Aorta (tissue), 5 donors: ENCODE results near the gene AKAP3. TPM values are rescaled to one million over a fixed set of nuclear protein-coding genes. Genes with fewer than 3 reads are reported as not detected.

Experiments
- ATAC-seq: fragments of 200-7000 bp; cut with Tn5 transposase; one replicate; pipeline ENCODE4 v1.9.1; 2022; ENCODE audit warnings: moderate library complexity; ENCODE audit not compliant: low FRiP score
- DNase-seq, 2 donors: peaks; one replicate each; pipeline ENCODE4 v3.0.0-alpha.2; 2020
- H3K27ac ChIP-seq, 2 donors: one replicate each; pipeline ENCODE4 v1.5.1; 2013; ENCODE audit warnings: low read length in 2 of 2, mild to moderate bottlenecking in 2 of 2, moderate library complexity in 2 of 2, control low read depth in 1 of 2, inconsistent platforms in 1 of 2, low read depth in 1 of 2
- H3K27me3 ChIP-seq, 2 donors: one replicate each; pipeline ENCODE4 v1.6.1; 2013; ENCODE audit warnings: control low read depth in 1 of 2, low read length in 1 of 2, mild to moderate bottlenecking in 1 of 2, moderate library complexity in 1 of 2; ENCODE audit not compliant: insufficient read depth in 2 of 2, control insufficient read depth in 1 of 2
- H3K36me3 ChIP-seq, 2 donors: one replicate each; pipeline ENCODE4 v1.6.1; 2013; ENCODE audit warnings: control low read depth in 1 of 2, low read length in 1 of 2, mild to moderate bottlenecking in 1 of 2; ENCODE audit not compliant: insufficient read depth in 2 of 2, control insufficient read depth in 1 of 2
- H3K4me1 ChIP-seq, 2 donors: one replicate each; pipeline ENCODE4 v1.6.1; 2013; ENCODE audit warnings: low read length in 2 of 2, control low read depth in 1 of 2, mild to moderate bottlenecking in 1 of 2, moderate library complexity in 1 of 2; ENCODE audit not compliant: insufficient read depth in 2 of 2, control insufficient read depth in 1 of 2
- H3K4me3 ChIP-seq, 2 donors: one replicate each; pipeline ENCODE4 v1.5.1; 2013; ENCODE audit warnings: low read length in 2 of 2, control low read depth in 1 of 2, mild to moderate bottlenecking in 1 of 2
- H3K9me3 ChIP-seq: one replicate; pipeline ENCODE4 v1.6.1; 2013; ENCODE audit warnings: mild to moderate bottlenecking, low read length; ENCODE audit not compliant: control insufficient read depth
- WGBS, 2 donors: extraction: QIAGEN DNeasy Blood & Tissue Kit; methylation state at CpG; one replicate each; pipeline ENCODE4 v1.1.7; 2013; 5-methylcytosine and 5-hydroxymethylcytosine counted together
- intact Hi-C, 2 donors: fragments of 100-400 bp; cut with DNase I; formaldehyde crosslinking; loops; one replicate each; pipeline versions ENCODE4 v1.14.2 to v1.15.0; 2022
- polyA plus RNA-seq, 2 donors: library from polyadenylated mRNA; stranded (reverse); fragments of 200-250 nt; gene quantifications; one replicate each; pipeline ENCODE4 v1.2.3, GENCODE V29; 2013
- total RNA-seq, 2 donors: library from RNA; stranded (reverse); fragmentation: NEBNext Ultra II Directional; extraction: Animal tissue kit (Norgen Biotek cat#: 25700); gene quantifications; one replicate each; pipeline ENCODE4 v1.2.1, GENCODE V29; 2021
- donor health status: healthy with polysubstance abuse.
- donor health status: Bipolar disorder and iron deficiency.
- donor health status: DM: no; HTN: no; CAD: no.
- donor health status: DM: no; HTN: no; CAD: no.
- donor health status: DM: yes; HTN: yes; CAD: no.

Gene AKAP3
- total and polyA plus RNA-seq, 4 donors, result 0.50 to 1.4 (median 0.60) TPM

GRCh38 chr12:4589941-4590340 is 58.9 kb downstream of the AKAP3 start:
- H3K27ac ChIP-seq, result no peak overlapping the region
- 46 to 68% methylated on average over 2 of the region's 2 CpGs for whole genome bisulfite sequencing, 2 donors
- peaks cover 1% of the 10 kb centered on the region for H3K9me3 ChIP-seq
- intact Hi-C loops, result no loop called here
- DNase-seq (no peak), ATAC-seq (no peak)
- H3K4me1 ChIP-seq, result no peaks in the 10 kb centered on the region
- no peak overlapping the region for H3K4me3 ChIP-seq
- no peaks in the 10 kb centered on the region for H3K27me3 ChIP-seq
- H3K36me3 ChIP-seq, result no peaks in the 10 kb centered on the region

GRCh38 chr12:4588916-4589315 is 59.9 kb downstream of the AKAP3 start:
- DNase-seq, result no peak
- peaks cover 2% of the 10 kb centered on the region for H3K9me3 ChIP-seq
- no peaks in the 10 kb centered on the region for H3K27me3 ChIP-seq
- no peaks in the 10 kb centered on the region for H3K4me1 ChIP-seq
- no peaks in the 10 kb centered on the region for H3K36me3 ChIP-seq
- no peak for ATAC-seq
- intact Hi-C loops, result no loop called here
- no peak overlapping the region for H3K4me3 ChIP-seq
- H3K27ac ChIP-seq, result no peak overlapping the region
- WGBS, 2 donors, result 94 to 96% methylated on average over 3 of the region's 3 CpGs

- Histone ChIP-seq H3K4me1 (no peaks in the 10 kb centered on the region), H3K27ac (no peak overlapping the region), H3K36me3 (no peaks in the 10 kb centered on the region), H3K9me3 (peaks cover 2% of the 10 kb centered on the region), H3K27me3 (no peaks in the 10 kb centered on the region), H3K4me3 (no peak overlapping the region)
- ATAC-seq (no peak), DNase-seq (no peak)
- intact Hi-C loops, result no loop called here
- 40 to 44% methylated on average over 9 of the region's 9 CpGs for WGBS, 2 donors
Observed at GRCh38 chr12:4587108-4587507, 61.7 kb downstream of the AKAP3 start.

- WGBS, 2 donors, result 41 to 44% methylated on average over 5 of the region's 5 CpGs
- H3K27me3 ChIP-seq, result no peaks in the 10 kb centered on the region
- no peak overlapping the region for H3K27ac ChIP-seq
- no peaks in the 10 kb centered on the region for H3K4me1 ChIP-seq
- no peak for ATAC-seq
- no peak overlapping the region for H3K4me3 ChIP-seq
- intact Hi-C loops, result no loop called here
- peaks cover 2% of the 10 kb centered on the region for H3K9me3 ChIP-seq
- no peaks in the 10 kb centered on the region for H3K36me3 ChIP-seq
- no peak for DNase-seq
Observed at GRCh38 chr12:4586500-4586899, 62.4 kb downstream of the AKAP3 start.

GRCh38 chr12:4584896-4585295 is 64.0 kb downstream of the AKAP3 start:
- ATAC-seq, result no peak
- Histone ChIP-seq H3K27ac (no peak overlapping the region), H3K9me3 (peaks cover 2% of the 10 kb centered on the region), H3K4me3 (no peak overlapping the region), H3K36me3 (no peaks in the 10 kb centered on the region), H3K4me1 (no peaks in the 10 kb centered on the region), H3K27me3 (no peaks in the 10 kb centered on the region)
- DNase-seq, result no peak
- intact Hi-C loops, result loop anchor here in 1 of 2 donors (5.0 kb wide), 1 partner anchor 172 kb away; no protein-coding TSS in a partner anchor
- WGBS, 2 donors, result 72 to 73% methylated on average over 7 of the region's 7 CpGs

- no peak for ATAC-seq
- 83% methylated on average over 4 to 6 of the region's 6 CpGs for WGBS, 2 donors
- no peak overlapping the region for H3K27ac ChIP-seq
- DNase-seq, result no peak
- no peaks in the 10 kb centered on the region for H3K36me3 ChIP-seq
- no peaks in the 10 kb centered on the region for H3K27me3 ChIP-seq
- peaks cover 2% of the 10 kb centered on the region for H3K9me3 ChIP-seq
- intact Hi-C loops, result loop anchor here in 1 of 2 donors (5.0 kb wide), 1 partner anchor 173 kb away; no protein-coding TSS in a partner anchor
- no peaks in the 10 kb centered on the region for H3K4me1 ChIP-seq
- H3K4me3 ChIP-seq, result no peak overlapping the region
Observed at GRCh38 chr12:4584281-4584680, 64.6 kb downstream of the AKAP3 start.

GRCh38 chr12:4580281-4580688 is 68.6 kb downstream of the AKAP3 start:
- 37 to 42% methylated on average over 3 of the region's 3 CpGs for WGBS, 2 donors
- H3K4me3 ChIP-seq, result no peak overlapping the region
- intact Hi-C loops, result loop anchor here in 1 of 2 donors (5.0 kb wide), 1 partner anchor 177 kb away; no protein-coding TSS in a partner anchor
- H3K36me3 ChIP-seq, result no peaks in the 10 kb centered on the region
- peaks cover 0 to 2% of the 10 kb centered on the region in 2 donors for H3K27me3 ChIP-seq
- H3K27ac ChIP-seq, result no peak overlapping the region
- no peaks in the 10 kb centered on the region for H3K4me1 ChIP-seq
- ATAC-seq, result no peak
- no peak for DNase-seq
- peaks cover 2% of the 10 kb centered on the region for H3K9me3 ChIP-seq

GRCh38 chr12:4579305-4580102 is 69.3 kb downstream of the AKAP3 start:
- WGBS, 2 donors, result 25 to 26% methylated on average over 8 of the region's 8 CpGs
- Histone ChIP-seq H3K4me3 (no peak overlapping the region), H3K36me3 (no peaks in the 10 kb centered on the region), H3K4me1 (no peaks in the 10 kb centered on the region), H3K27me3 (peaks cover 0 to 2% of the 10 kb centered on the region in 2 donors), H3K9me3 (no peaks in the 10 kb centered on the region), H3K27ac (no peak overlapping the region)
- no peak for DNase-seq
- no peak for ATAC-seq
- intact Hi-C loops, result loop anchor here in 1 of 2 donors (5.0 kb wide), 1 partner anchor 178 kb away; no protein-coding TSS in a partner anchor

GRCh38 chr12:4572680-4573079 is 76.2 kb downstream of the AKAP3 start:
- DNase-seq (no peak), ATAC-seq (no peak)
- Histone ChIP-seq H3K9me3 (no peaks in the 10 kb centered on the region), H3K4me1 (no peaks in the 10 kb centered on the region), H3K27me3 (peaks cover 0 to 2% of the 10 kb centered on the region in 2 donors), H3K4me3 (no peak overlapping the region), H3K36me3 (no peaks in the 10 kb centered on the region), H3K27ac (no peak overlapping the region)
- WGBS, 2 donors, result 85 to 88% methylated on average over 7 of the region's 7 CpGs
- intact Hi-C loops, result no loop called here
